SK-N-SH (cell line): ENCODE results near the gene ATP6V0E1.

Experiments used
- CHD2 ChIP-seq: fragments of 150-350 bp; IDR thresholded peaks from 2 replicates; pipeline ENCODE4 v1.6.1; 2018; ENCODE audit warnings: low read length; ENCODE audit not compliant: partially characterized antibody
- EP300 ChIP-seq, 2 experiments: IDR thresholded peaks; 2 replicates each; pipeline versions ENCODE4 v1.4.0 to v1.6.1; 2012; ENCODE audit warnings: borderline replicate concordance in 1 of 2, low read depth in 1 of 2, low read length in 1 of 2
- FOXJ3 ChIP-seq: sonication (generic); formaldehyde crosslinking; IDR thresholded peaks from 2 replicates; pipeline ENCODE4 v1.5.1; 2020; ENCODE audit warnings: mild to moderate bottlenecking, missing genetic modification reagents
- FOXM1 ChIP-seq: IDR thresholded peaks from 2 replicates; pipeline ENCODE4 v1.4.0; 2012; ENCODE audit warnings: low read depth, mild to moderate bottlenecking
- JUND ChIP-seq: IDR thresholded peaks from 2 replicates; pipeline ENCODE4 v1.4.0; 2012
- NFIC ChIP-seq: IDR thresholded peaks from 2 replicates; pipeline ENCODE4 v1.4.0; 2012; ENCODE audit warnings: borderline replicate concordance
- POLR2AphosphoS5 ChIP-seq: IDR thresholded peaks from 2 replicates; pipeline ENCODE4 v1.6.1; 2012; ENCODE audit warnings: low read depth, low read length
- RAD21 ChIP-seq: IDR thresholded peaks from 2 replicates; pipeline ENCODE4 v1.6.1; 2012; ENCODE audit warnings: mild to moderate bottlenecking, low read length
- TAF1 ChIP-seq: IDR thresholded peaks from 2 replicates; pipeline ENCODE4 v1.6.1; 2012; ENCODE audit warnings: low read depth, mild to moderate bottlenecking, low read length, moderate library complexity, borderline replicate concordance
- TEAD4 ChIP-seq: IDR thresholded peaks from 2 replicates; pipeline ENCODE4 v1.4.0; 2012; ENCODE audit warnings: mild to moderate bottlenecking, borderline replicate concordance; ENCODE audit not compliant: insufficient read depth
- TF ChIP-seq, protein P1 (sequence below): fragments of 200-600 bp; sonication (generic); IDR thresholded peaks from 2 replicates; pipeline ENCODE4 v1.6.1; 2017; ENCODE audit warnings: antibody characterized with exemption, mild to moderate bottlenecking, moderate library complexity
- TF ChIP-seq, protein P2 (sequence below): IDR thresholded peaks from 2 replicates; pipeline ENCODE4 v1.6.1; 2012; ENCODE audit warnings: mild to moderate bottlenecking, low read depth, low read length, moderate library complexity
- TF ChIP-seq, protein P3 (sequence below): IDR thresholded peaks from 2 replicates; pipeline ENCODE4 v1.4.0; 2012; ENCODE audit warnings: low read depth, borderline replicate concordance
- TF ChIP-seq, protein P4 (sequence below): IDR thresholded peaks from 2 replicates; pipeline ENCODE4 v1.4.0; 2012; ENCODE audit warnings: low read depth

DNA sequence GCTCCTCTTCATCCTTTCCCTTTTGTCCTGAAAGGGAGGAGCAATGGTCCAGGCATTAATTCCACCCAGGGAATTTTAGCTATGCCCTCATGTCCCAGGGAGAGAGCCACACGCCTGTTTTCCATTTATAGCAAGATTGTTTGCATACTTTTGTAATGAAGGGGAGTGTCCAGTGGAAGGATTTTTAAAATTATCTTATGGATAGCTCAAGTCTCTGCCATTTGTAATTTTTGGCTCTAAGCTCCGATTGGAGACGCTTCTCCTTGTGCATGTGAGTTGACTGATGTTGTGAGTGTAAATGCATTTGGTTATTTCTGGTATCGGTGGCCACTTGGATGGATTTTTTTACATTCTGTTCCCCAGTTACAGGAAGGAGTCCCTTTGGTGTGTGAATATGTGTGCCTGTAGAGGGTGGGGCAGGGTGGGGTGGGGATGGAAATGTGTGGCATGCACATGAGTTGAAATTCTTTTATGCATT, 31.5 kb upstream of the ATP6V0E1 start:
- TF ChIP-seq, protein P1, sequence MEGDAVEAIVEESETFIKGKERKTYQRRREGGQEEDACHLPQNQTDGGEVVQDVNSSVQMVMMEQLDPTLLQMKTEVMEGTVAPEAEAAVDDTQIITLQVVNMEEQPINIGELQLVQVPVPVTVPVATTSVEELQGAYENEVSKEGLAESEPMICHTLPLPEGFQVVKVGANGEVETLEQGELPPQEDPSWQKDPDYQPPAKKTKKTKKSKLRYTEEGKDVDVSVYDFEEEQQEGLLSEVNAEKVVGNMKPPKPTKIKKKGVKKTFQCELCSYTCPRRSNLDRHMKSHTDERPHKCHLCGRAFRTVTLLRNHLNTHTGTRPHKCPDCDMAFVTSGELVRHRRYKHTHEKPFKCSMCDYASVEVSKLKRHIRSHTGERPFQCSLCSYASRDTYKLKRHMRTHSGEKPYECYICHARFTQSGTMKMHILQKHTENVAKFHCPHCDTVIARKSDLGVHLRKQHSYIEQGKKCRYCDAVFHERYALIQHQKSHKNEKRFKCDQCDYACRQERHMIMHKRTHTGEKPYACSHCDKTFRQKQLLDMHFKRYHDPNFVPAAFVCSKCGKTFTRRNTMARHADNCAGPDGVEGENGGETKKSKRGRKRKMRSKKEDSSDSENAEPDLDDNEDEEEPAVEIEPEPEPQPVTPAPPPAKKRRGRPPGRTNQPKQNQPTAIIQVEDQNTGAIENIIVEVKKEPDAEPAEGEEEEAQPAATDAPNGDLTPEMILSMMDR = no peak
- no peak for TF ChIP-seq FOXJ3 (CRISPR knock-in tag)
- peak in 1 of 2 experiments; percentile 41; a peak in 1 of 4 replicates for TF ChIP-seq EP300 (IDR thresholded peaks at IDR 0.05; ENCODE audit: borderline replicate concordance in 1 of 2, low read depth in 1 of 2, low read length in 1 of 2)
- no peak for TF ChIP-seq TAF1
- no peak for TF ChIP-seq FOXM1
- TF ChIP-seq RAD21 = no peak
- no peak for TF ChIP-seq CHD2
- no peak for TF ChIP-seq POLR2AphosphoS5
- TF ChIP-seq, protein P2, sequence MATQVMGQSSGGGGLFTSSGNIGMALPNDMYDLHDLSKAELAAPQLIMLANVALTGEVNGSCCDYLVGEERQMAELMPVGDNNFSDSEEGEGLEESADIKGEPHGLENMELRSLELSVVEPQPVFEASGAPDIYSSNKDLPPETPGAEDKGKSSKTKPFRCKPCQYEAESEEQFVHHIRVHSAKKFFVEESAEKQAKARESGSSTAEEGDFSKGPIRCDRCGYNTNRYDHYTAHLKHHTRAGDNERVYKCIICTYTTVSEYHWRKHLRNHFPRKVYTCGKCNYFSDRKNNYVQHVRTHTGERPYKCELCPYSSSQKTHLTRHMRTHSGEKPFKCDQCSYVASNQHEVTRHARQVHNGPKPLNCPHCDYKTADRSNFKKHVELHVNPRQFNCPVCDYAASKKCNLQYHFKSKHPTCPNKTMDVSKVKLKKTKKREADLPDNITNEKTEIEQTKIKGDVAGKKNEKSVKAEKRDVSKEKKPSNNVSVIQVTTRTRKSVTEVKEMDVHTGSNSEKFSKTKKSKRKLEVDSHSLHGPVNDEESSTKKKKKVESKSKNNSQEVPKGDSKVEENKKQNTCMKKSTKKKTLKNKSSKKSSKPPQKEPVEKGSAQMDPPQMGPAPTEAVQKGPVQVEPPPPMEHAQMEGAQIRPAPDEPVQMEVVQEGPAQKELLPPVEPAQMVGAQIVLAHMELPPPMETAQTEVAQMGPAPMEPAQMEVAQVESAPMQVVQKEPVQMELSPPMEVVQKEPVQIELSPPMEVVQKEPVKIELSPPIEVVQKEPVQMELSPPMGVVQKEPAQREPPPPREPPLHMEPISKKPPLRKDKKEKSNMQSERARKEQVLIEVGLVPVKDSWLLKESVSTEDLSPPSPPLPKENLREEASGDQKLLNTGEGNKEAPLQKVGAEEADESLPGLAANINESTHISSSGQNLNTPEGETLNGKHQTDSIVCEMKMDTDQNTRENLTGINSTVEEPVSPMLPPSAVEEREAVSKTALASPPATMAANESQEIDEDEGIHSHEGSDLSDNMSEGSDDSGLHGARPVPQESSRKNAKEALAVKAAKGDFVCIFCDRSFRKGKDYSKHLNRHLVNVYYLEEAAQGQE = no peak
- TF ChIP-seq JUND = no peak
- TF ChIP-seq, protein P3, sequence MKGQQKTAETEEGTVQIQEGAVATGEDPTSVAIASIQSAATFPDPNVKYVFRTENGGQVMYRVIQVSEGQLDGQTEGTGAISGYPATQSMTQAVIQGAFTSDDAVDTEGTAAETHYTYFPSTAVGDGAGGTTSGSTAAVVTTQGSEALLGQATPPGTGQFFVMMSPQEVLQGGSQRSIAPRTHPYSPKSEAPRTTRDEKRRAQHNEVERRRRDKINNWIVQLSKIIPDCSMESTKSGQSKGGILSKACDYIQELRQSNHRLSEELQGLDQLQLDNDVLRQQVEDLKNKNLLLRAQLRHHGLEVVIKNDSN = no peak
- TF ChIP-seq TEAD4 = no peak
- TF ChIP-seq, protein P4, sequence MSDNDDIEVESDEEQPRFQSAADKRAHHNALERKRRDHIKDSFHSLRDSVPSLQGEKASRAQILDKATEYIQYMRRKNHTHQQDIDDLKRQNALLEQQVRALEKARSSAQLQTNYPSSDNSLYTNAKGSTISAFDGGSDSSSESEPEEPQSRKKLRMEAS = no peak
- TF ChIP-seq NFIC = peak; percentile 18; the same call in 1 of the 2 replicates
